IPS-15b (cell line): ENCODE measurements around the gene CISTR.

ENCODE experiments used
- H3K27me3 ChIP-seq: one replicate; pipeline ENCODE4 v1.6.1; 2013; ENCODE audit warnings: low read length; ENCODE audit not compliant: control insufficient read depth, insufficient read depth
- H3K36me3 ChIP-seq: one replicate; pipeline ENCODE4 v1.6.1; 2013; ENCODE audit warnings: low read length; ENCODE audit not compliant: control insufficient read depth, insufficient read depth
- H3K4me1 ChIP-seq: one replicate; pipeline ENCODE4 v1.6.1; 2013; ENCODE audit warnings: mild to moderate bottlenecking, low read length; ENCODE audit not compliant: control insufficient read depth, insufficient read depth
- H3K4me3 ChIP-seq: one replicate; pipeline ENCODE4 v1.5.1; 2013; ENCODE audit warnings: low read depth, low read length
- H3K9ac ChIP-seq: one replicate; pipeline ENCODE4 v1.6.1; 2013; ENCODE audit warnings: low read depth, mild to moderate bottlenecking, low read length
- H3K9me3 ChIP-seq: one replicate; pipeline ENCODE4 v1.6.1; 2013; ENCODE audit warnings: mild to moderate bottlenecking, low read length; ENCODE audit not compliant: control insufficient read depth, insufficient read depth

Gene CISTR

DNA sequence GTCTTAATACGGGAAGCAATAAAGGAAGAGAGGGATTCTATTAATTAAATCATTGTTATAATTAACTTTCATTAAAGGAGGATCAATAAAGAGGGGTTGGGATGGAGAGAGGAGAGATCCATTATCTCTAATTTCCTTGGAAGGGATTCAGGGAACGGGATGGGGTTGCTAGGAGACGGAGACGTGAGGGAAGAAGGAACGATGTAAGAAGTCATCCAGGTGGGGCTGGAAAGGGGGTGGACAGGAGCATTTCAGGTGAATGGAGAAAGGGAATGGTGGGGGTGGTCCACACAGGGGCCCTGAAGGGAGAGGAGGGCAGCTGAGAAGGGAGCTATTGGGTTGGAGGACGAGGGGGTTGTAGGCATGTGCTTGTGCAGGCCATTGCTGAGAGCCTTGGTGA is 41.7 kb downstream of the CISTR start:
- no peaks in the 10 kb centered on the region for H3K9me3 ChIP-seq
- no peak overlapping the region for H3K4me3 ChIP-seq
- no peak overlapping the region for H3K9ac ChIP-seq
- H3K4me1 ChIP-seq, result no peaks in the 10 kb centered on the region
- H3K27me3 ChIP-seq, result peaks cover 16% of the 10 kb centered on the region
- no peaks in the 10 kb centered on the region for H3K36me3 ChIP-seq

DNA sequence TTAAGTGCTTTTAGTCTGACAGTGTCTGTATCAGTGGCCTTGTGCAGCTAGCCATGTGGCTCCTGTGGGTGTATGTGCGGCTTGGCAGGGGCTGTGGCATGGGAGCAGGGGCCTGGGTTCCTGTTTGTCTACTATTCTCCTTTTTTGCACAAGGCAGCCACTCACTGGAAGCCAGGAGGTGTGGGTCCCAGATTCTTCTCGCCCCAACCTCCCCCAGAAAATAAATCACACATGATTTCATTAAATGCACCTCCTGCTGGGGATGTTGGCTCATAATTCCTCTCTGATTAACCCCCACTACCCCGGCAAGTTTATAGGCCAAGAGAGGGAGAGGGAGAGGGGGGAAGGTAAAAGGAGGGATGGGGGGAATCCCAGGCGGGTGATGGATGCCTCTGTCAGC is 42.1 kb downstream of the CISTR start:
- peaks cover 16% of the 10 kb centered on the region for H3K27me3 ChIP-seq
- H3K36me3 ChIP-seq, result no peaks in the 10 kb centered on the region
- H3K9me3 ChIP-seq, result no peaks in the 10 kb centered on the region
- H3K4me1 ChIP-seq, result no peaks in the 10 kb centered on the region
- no peak overlapping the region for H3K4me3 ChIP-seq
- no peak overlapping the region for H3K9ac ChIP-seq

DNA sequence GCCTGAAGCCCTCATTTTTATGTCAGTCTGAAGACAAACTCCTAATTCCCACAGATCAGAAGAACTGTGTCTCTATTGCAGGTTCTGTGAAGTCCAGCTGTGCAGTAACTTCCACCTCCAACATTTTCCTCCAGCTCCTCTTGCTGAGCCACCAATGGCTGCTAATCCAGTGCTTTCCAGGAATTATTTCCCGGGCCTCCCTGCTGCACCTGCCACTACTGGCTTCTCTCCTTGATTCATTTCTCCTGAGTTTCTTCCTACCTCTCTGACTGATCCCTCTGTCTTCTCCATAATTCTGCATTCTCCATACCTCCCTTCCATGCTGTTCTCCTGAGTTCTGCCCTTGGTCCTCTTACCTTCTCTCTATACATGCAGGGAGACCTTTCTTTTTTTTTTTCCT is 45.7 kb downstream of the CISTR start:
- Histone ChIP-seq H3K36me3 (no peaks in the 10 kb centered on the region), H3K9ac (no peak overlapping the region), H3K9me3 (no peaks in the 10 kb centered on the region), H3K4me1 (no peaks in the 10 kb centered on the region), H3K4me3 (no peak overlapping the region), H3K27me3 (peaks cover 41% of the 10 kb centered on the region)

DNA sequence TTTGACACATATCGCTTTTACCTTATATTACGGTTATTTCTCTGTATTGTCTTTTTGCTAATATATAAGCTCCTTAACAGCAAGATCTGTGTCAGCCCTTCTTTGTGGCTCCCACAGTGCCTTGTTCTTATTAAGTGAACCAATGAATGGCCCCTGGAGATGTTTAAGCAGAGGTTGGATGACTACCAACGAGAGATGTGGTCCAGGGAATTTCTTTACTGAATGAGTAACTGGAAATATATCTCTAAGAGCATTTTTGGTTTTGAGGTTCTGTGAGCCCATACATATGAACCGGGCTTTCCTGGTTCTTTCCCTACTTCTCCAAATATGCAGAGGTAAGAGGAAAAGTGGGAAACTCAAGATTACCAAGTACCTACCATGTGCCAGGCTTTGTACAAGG is 48.0 kb downstream of the CISTR start:
- no peak overlapping the region for H3K9ac ChIP-seq
- H3K4me3 ChIP-seq, result no peak overlapping the region
- H3K9me3 ChIP-seq, result no peaks in the 10 kb centered on the region
- H3K36me3 ChIP-seq, result no peaks in the 10 kb centered on the region
- peaks cover 59% of the 10 kb centered on the region for H3K27me3 ChIP-seq
- H3K4me1 ChIP-seq, result no peaks in the 10 kb centered on the region

DNA sequence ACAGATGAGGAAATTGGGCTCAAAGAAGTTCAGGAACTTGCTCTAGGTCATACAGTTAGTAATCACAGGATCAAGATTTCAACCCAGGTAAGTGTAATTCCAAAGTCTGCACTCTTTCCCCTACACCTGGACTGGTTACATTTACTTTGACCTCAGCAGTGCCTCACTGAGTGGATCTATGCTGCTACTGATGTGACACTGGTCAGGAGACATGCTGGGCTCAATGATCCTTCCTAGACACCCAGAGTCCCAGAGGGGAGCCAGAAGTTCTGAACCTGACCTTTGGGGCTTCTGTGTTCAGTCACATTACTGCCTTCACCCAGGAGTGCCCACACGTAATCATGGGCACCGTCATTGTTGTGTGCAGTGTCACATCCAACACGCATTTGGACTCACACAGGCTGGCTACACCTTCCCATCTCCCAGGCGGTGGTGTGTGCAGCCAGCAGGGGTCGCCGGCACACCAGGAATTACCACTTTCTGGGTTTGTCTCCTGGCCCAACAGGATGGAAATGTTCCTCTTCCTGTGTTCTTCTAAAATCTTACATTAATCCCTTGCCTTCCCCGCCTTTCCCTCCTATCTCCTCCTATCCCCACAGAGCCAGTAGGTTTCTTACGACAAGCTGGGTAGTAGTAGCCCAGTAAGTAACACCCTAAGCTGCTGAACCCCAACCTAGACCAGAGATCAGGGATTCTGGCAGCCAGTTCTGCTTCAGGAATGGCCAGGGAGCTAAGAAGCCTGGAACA is 50.1 kb downstream of the CISTR start:
- H3K36me3 ChIP-seq, result no peaks in the 10 kb centered on the region
- H3K4me3 ChIP-seq, result no peak overlapping the region
- H3K27me3 ChIP-seq, result peaks cover 71% of the 10 kb centered on the region
- no peaks in the 10 kb centered on the region for H3K9me3 ChIP-seq
- no peaks in the 10 kb centered on the region for H3K4me1 ChIP-seq
- no peak overlapping the region for H3K9ac ChIP-seq

DNA sequence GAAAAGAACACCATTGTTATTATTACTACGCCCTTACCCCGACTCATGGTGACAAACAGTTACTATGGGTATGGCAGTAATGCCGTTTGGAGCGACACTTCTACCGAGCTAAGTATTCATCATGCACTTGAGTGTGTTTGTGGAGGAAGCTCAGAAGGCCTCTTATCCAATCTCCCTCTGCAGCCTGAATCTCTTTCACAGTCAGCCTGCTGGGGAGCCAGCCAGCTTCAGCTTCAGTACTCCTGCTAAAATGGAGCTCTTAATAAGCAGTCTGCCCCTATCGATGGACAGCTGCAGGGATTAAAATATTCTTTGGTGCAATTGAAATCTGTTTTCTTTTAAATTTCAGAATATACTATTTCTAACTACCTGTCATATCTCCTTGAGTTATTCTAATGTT is 51.2 kb downstream of the CISTR start:
- H3K4me3 ChIP-seq, result no peak overlapping the region
- H3K36me3 ChIP-seq, result no peaks in the 10 kb centered on the region
- H3K9me3 ChIP-seq, result no peaks in the 10 kb centered on the region
- H3K9ac ChIP-seq, result no peak overlapping the region
- H3K27me3 ChIP-seq, result peaks cover 76% of the 10 kb centered on the region
- peaks cover 5% of the 10 kb centered on the region for H3K4me1 ChIP-seq

DNA sequence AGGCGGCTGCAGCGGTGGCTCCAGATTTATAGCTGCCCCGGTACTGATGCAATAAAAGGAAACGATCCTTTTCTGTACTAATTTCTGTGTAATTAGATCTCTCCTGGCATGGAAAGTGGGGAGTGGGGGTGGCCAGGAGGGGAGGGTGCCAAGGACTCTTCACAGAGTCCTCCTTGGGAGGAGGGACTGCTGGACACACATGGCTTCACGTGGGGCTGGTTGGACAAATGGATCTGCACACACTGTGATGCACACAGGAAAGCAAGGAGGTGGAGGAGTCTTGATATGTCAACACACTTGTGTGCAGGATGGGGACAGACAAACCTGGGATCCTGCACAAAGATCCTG is 52.1 kb downstream of the CISTR start:
- H3K9ac ChIP-seq, result no peak overlapping the region
- H3K9me3 ChIP-seq, result no peaks in the 10 kb centered on the region
- H3K36me3 ChIP-seq, result no peaks in the 10 kb centered on the region
- H3K27me3 ChIP-seq, result peaks cover 83% of the 10 kb centered on the region
- peaks cover 7% of the 10 kb centered on the region for H3K4me1 ChIP-seq
- H3K4me3 ChIP-seq, result no peak overlapping the region

DNA sequence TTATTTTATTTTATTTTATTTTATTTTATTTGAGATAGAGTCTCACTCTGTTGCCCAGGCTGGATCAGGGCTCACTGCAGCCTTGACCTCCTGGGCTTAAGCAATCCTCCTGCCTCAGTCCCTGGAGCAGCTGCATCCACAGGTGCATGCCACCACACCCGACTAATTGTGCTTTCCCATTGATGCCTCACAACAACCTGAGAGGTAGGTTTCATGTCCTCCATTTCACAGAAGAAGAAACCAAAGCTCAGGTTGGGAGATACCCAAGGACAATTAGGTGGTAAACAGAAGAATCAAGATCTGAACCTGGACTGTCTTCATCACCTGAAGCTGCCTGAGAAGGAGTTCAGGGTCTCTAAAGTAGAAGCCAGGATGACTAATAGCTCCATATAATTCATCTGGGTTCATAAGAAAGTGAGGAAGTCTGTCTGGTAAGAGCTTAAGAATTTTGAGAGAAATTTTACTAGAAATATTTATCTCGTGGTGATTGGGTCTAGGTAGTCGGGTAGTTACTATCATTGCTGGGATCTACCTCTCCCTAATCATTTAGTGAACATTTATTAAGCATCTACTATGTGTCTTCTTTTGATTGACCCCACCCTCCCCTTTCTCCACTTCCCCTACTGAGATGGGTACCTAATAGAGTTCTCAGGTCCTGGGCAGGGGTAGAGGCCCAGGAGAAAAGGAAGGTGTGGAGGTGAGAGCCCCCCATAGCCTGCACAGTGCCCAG is 52.7 kb downstream of the CISTR start:
- H3K4me3 ChIP-seq, result no peak overlapping the region
- no peaks in the 10 kb centered on the region for H3K9me3 ChIP-seq
- H3K36me3 ChIP-seq, result no peaks in the 10 kb centered on the region
- peaks cover 85% of the 10 kb centered on the region for H3K27me3 ChIP-seq
- H3K9ac ChIP-seq, result no peak overlapping the region
- H3K4me1 ChIP-seq, result peaks cover 12% of the 10 kb centered on the region

DNA sequence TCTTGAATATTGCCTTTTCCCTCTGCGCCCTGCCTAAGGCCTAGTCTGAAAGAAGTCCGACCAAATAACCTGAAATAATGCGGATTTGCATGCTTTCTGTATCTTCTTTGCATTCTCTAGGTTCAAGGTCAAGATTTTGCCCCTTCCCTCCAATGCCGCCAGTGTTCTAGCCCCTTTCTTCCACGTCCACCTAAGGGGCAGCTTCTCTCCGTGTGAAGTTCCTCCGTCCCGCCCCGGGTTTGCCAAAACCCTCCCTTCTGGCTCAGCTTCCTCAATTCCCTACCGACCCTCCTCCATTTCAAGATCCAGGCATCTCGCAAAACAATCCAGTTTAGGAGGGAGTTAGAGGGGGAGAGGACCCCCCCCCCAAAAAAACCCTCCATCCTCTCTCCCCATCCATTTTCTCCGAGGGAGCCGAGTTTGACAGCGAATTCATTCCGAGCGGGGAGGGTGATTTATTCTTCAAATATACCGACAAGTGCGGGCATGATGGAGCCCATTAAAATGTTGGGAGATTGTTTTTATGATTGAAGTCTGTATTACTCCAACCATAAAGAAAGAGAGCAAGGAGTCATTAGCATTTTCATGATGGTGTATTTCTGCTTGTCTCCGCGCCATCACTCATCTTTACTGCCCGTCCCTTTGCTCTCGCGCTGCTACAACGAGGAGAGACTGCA is 55.0 kb downstream of the CISTR start:
- H3K9ac ChIP-seq, result no peak overlapping the region
- H3K36me3 ChIP-seq, result no peaks in the 10 kb centered on the region
- H3K4me1 ChIP-seq, result peaks cover 14% of the 10 kb centered on the region
- peak overlapping the region; percentile 81 for H3K4me3 ChIP-seq
- H3K27me3 ChIP-seq, result peaks cover 76% of the 10 kb centered on the region
- H3K9me3 ChIP-seq, result no peaks in the 10 kb centered on the region
